Loucy (cell line): Measurements from ENCODE around the gene TMEM50A.
"Not testable (repeated sequence)": the region's sequence is repeated elsewhere in the genome, so short reads cannot be mapped to it uniquely, and the experiment has no call there.

Experiments
- EZH2phosphoT487 ChIP-seq: fragments of 200-600 bp; IDR thresholded peaks from 2 replicates; pipeline ENCODE4 v1.6.1; 2018; ENCODE audit warnings: antibody characterized with exemption, mild to moderate bottlenecking, moderate library complexity, borderline replicate concordance
- TF ChIP-seq, protein P1 (sequence below): fragments of 200-600 bp; sonication (generic); conservative IDR thresholded peaks from 2 replicates; pipeline ENCODE4 v1.5.1; 2014; ENCODE audit warnings: mild to moderate bottlenecking, antibody characterized with exemption, low read length

DNA sequence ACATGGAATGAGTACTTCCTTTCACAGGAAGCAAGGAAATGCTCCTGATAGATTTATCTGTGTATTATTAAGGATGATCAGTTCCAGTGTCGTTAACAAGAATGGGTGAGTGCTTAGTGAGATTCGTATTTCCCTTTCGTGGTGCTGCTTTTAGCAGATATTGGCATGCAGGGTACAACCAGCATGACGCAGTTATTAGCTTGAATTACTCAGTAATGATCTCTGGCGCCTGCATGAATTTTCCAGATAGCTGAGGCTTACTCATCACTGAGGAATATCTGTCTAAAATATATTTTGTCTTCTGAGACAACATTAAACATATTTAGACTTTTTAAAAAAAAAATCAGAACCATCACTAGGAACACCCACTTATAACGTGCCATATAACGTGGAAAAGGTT, 33.6 kb downstream of the TMEM50A start:
- TF ChIP-seq, protein P1, sequence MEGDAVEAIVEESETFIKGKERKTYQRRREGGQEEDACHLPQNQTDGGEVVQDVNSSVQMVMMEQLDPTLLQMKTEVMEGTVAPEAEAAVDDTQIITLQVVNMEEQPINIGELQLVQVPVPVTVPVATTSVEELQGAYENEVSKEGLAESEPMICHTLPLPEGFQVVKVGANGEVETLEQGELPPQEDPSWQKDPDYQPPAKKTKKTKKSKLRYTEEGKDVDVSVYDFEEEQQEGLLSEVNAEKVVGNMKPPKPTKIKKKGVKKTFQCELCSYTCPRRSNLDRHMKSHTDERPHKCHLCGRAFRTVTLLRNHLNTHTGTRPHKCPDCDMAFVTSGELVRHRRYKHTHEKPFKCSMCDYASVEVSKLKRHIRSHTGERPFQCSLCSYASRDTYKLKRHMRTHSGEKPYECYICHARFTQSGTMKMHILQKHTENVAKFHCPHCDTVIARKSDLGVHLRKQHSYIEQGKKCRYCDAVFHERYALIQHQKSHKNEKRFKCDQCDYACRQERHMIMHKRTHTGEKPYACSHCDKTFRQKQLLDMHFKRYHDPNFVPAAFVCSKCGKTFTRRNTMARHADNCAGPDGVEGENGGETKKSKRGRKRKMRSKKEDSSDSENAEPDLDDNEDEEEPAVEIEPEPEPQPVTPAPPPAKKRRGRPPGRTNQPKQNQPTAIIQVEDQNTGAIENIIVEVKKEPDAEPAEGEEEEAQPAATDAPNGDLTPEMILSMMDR: not testable (repeated sequence)
- not testable (repeated sequence) for TF ChIP-seq EZH2phosphoT487
